Activated CD8-positive, alpha-beta T cell treated with anti-CD3 and anti-CD28 coated beads for 36 hours (primary cell): ENCODE results near the gene MACC1. TPM values are rescaled to one million over a fixed set of nuclear protein-coding genes. Genes with fewer than 3 reads are reported as not detected.

Experiments used
- ATAC-seq: fragments of 200-7000 bp; cut with Tn5 transposase; one replicate; pipeline ENCODE4 v1.10.0; 2021; ENCODE audit warnings: mild to moderate bottlenecking, moderate library complexity
- CTCF ChIA-PET: fragments of 350-600 bp; sonication (Branson Sonifier 250); formaldehyde crosslinking; loops from one replicate; lab custom pipeline; 2021; ENCODE audit warnings: antibody characterized with exemption; lab: Charles Lee
- POLR2A ChIA-PET: fragments of 350-600 bp; sonication (Branson Sonifier 250); formaldehyde crosslinking; loops from one replicate; lab custom pipeline; 2021; ENCODE audit warnings: antibody characterized with exemption; lab: Charles Lee
- DNase-seq: peaks from one replicate; pipeline ENCODE4 v3.0.0-alpha.2; 2020
- H3K27ac Mint-ChIP-seq: one replicate; pipeline ENCODE4 v1.8.0; 2021; ENCODE audit warnings: mild to moderate bottlenecking, mixed read lengths
- H3K27me3 Mint-ChIP-seq: one replicate; pipeline ENCODE4 v1.8.0; 2021; ENCODE audit warnings: mixed read lengths
- H3K36me3 Mint-ChIP-seq: one replicate; pipeline ENCODE4 v1.8.0; 2021; ENCODE audit warnings: low read depth, mixed read lengths
- H3K4me1 Mint-ChIP-seq: one replicate; pipeline ENCODE4 v1.8.0; 2021; ENCODE audit warnings: low read depth, mixed read lengths
- H3K4me3 Mint-ChIP-seq: one replicate; pipeline ENCODE4 v1.8.0; 2021; ENCODE audit warnings: mild to moderate bottlenecking, moderate library complexity, mixed read lengths
- H3K9me3 Mint-ChIP-seq: one replicate; pipeline ENCODE4 v1.8.0; 2021; ENCODE audit warnings: mixed read lengths
- CTCF ChIP-seq: fragments of 200-600 bp; IDR thresholded peaks from one replicate; pipeline ENCODE4 v1.8.0; 2022; ENCODE audit warnings: antibody characterized with exemption, mild to moderate bottlenecking
- intact Hi-C: fragments of 100-400 bp; cut with micrococcal nuclease; formaldehyde crosslinking; loops from one replicate; pipeline ENCODE4 v1.10.0; 2022
- total RNA-seq, 2 experiments: library from RNA; stranded (reverse); gene quantifications; one replicate each; pipeline ENCODE4 v1.2.3, GENCODE V29; 2021

The MACC1 gene
- total RNA-seq, 2 experiments from 2014 or later: 0.14 to 0.38 TPM

DNA sequence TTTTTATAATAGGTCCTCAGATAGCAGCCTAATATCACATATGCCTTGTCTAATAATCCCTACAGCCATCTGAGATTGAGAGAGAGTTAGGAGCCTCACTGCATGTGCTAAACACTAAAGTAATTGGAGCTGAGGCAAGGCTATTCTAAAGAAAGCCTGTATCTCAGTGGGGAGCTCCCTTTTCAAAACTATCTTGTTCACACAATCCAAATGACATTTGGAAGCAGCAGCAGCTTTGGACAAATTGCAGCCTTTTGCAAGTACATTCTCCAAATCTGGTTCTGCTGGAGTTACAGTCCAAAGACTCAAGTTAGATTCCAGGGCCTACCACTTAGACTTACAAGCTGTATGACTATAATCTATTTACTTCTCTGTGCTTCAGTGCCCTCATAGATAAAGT, 104.5 kb downstream of the MACC1 start:
- no peak overlapping the region for H3K27ac Mint-ChIP-seq
- intact Hi-C loops: no loop called here
- TF ChIP-seq CTCF: no peak
- no peak for DNase-seq
- CTCF ChIA-PET: no interaction called here
- no peak for ATAC-seq
- H3K27me3 Mint-ChIP-seq: peaks cover 3% of the 10 kb centered on the region
- H3K36me3 Mint-ChIP-seq: no peaks in the 10 kb centered on the region
- no peaks in the 10 kb centered on the region for H3K9me3 Mint-ChIP-seq
- H3K4me1 Mint-ChIP-seq: peaks cover 18% of the 10 kb centered on the region
- no peak overlapping the region for H3K4me3 Mint-ChIP-seq
- POLR2A ChIA-PET: interaction anchor here (1.1 kb wide), 1 partner anchor 32 kb away, joined by 3 read pairs; no protein-coding TSS in a partner anchor

GRCh38 chr7:20111821-20112542, 105.2 kb downstream of the MACC1 start:
- intact Hi-C loops: no loop called here
- no peak overlapping the region for H3K4me3 Mint-ChIP-seq
- no peak overlapping the region for H3K27ac Mint-ChIP-seq
- H3K27me3 Mint-ChIP-seq: peaks cover 3% of the 10 kb centered on the region
- H3K36me3 Mint-ChIP-seq: no peaks in the 10 kb centered on the region
- H3K4me1 Mint-ChIP-seq: peaks cover 18% of the 10 kb centered on the region
- no peaks in the 10 kb centered on the region for H3K9me3 Mint-ChIP-seq
- DNase-seq (no peak), ATAC-seq (peak; percentile 73)
- no peak for TF ChIP-seq CTCF
- ChIA-PET POLR2A (no interaction called here), CTCF (no interaction called here)

- Mint-ChIP-seq H3K4me1 (peaks cover 5% of the 10 kb centered on the region), H3K27ac (no peak overlapping the region), H3K4me3 (no peak overlapping the region), H3K27me3 (peaks cover 3% of the 10 kb centered on the region), H3K36me3 (no peaks in the 10 kb centered on the region), H3K9me3 (no peaks in the 10 kb centered on the region)
- ChIA-PET CTCF (no interaction called here), POLR2A (no interaction called here)
- intact Hi-C loops: no loop called here
- ATAC-seq (no peak), DNase-seq (no peak)
- TF ChIP-seq CTCF: no peak
Observed at GRCh38 chr7:20107582-20107981, 109.6 kb downstream of the MACC1 start.

DNA sequence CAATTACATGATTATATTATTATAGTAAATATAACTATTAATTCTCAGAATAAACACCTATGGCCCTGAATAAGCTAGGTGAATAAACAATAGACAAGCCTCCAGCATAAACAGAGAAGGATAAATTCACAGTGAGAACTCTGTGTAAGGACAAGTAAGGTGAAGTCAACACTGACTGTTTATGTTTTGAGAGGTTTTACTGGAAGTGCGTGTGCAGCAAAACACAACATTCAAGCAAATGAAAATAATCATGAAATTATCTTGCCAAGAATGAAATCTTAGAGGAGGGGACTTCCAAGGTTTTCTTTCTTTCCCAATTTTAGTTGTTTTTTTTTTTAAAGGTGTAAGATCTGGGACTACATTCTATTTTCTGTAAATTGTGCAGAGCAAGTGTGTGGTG, 112.5 kb downstream of the MACC1 start:
- no peak for TF ChIP-seq CTCF
- Mint-ChIP-seq H3K27ac (no peak overlapping the region), H3K4me3 (no peak overlapping the region), H3K36me3 (no peaks in the 10 kb centered on the region), H3K9me3 (no peaks in the 10 kb centered on the region), H3K4me1 (no peaks in the 10 kb centered on the region), H3K27me3 (peaks cover 3% of the 10 kb centered on the region)
- no peak for DNase-seq
- ChIA-PET CTCF (no interaction called here), POLR2A (no interaction called here)
- no peak for ATAC-seq
- intact Hi-C loops: no loop called here

GRCh38 chr7:20102982-20103381, 114.2 kb downstream of the MACC1 start:
- TF ChIP-seq CTCF: no peak
- H3K27ac Mint-ChIP-seq: no peak overlapping the region
- no peaks in the 10 kb centered on the region for H3K9me3 Mint-ChIP-seq
- ChIA-PET POLR2A (no interaction called here), CTCF (no interaction called here)
- no peak for DNase-seq
- H3K4me1 Mint-ChIP-seq: no peaks in the 10 kb centered on the region
- ATAC-seq: no peak
- H3K36me3 Mint-ChIP-seq: no peaks in the 10 kb centered on the region
- intact Hi-C loops: no loop called here
- no peaks in the 10 kb centered on the region for H3K27me3 Mint-ChIP-seq
- no peak overlapping the region for H3K4me3 Mint-ChIP-seq
